ENCODE measurements around the gene STH. TPM values are rescaled to one million over a fixed set of nuclear protein-coding genes. Genes with fewer than 3 reads are reported as not detected.

Gene STH
- total RNA-seq, 1 donor from 2014 or later, result not detected

DNA sequence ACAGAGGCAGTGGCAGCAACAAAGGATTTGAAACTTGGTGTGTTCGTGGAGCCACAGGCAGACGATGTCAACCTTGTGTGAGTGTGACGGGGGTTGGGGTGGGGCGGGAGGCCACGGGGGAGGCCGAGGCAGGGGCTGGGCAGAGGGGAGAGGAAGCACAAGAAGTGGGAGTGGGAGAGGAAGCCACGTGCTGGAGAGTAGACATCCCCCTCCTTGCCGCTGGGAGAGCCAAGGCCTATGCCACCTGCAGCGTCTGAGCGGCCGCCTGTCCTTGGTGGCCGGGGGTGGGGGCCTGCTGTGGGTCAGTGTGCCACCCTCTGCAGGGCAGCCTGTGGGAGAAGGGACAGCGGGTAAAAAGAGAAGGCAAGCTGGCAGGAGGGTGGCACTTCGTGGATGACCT, 25.5 kb downstream of the STH start:
- DNase-seq (ENCODE audit: low read depth), result no peak

GRCh38 chr17:46025060-46025459, 26.0 kb downstream of the STH start:
- DNase-seq (ENCODE audit: low read depth), result no peak

More for the DNA sequence above, 25.5 kb downstream of the STH start:
- no peak overlapping the region for H3K4me3 ChIP-seq (ENCODE audit: low read depth, low read length)
- no peaks in the 10 kb centered on the region for H3K27me3 ChIP-seq (ENCODE audit: control insufficient read depth, insufficient read depth, low read length)
- no peaks in the 10 kb centered on the region for H3K36me3 ChIP-seq (ENCODE audit: control insufficient read depth, insufficient read depth, low read length)
- TF ChIP-seq, protein P1, sequence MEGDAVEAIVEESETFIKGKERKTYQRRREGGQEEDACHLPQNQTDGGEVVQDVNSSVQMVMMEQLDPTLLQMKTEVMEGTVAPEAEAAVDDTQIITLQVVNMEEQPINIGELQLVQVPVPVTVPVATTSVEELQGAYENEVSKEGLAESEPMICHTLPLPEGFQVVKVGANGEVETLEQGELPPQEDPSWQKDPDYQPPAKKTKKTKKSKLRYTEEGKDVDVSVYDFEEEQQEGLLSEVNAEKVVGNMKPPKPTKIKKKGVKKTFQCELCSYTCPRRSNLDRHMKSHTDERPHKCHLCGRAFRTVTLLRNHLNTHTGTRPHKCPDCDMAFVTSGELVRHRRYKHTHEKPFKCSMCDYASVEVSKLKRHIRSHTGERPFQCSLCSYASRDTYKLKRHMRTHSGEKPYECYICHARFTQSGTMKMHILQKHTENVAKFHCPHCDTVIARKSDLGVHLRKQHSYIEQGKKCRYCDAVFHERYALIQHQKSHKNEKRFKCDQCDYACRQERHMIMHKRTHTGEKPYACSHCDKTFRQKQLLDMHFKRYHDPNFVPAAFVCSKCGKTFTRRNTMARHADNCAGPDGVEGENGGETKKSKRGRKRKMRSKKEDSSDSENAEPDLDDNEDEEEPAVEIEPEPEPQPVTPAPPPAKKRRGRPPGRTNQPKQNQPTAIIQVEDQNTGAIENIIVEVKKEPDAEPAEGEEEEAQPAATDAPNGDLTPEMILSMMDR (IDR thresholded peaks at IDR 0.05; ENCODE audit: insufficient read depth, low read length, poor library complexity, severe bottlenecking), result no peak

GRCh38 chr17:46025510-46026165, 26.6 kb downstream of the STH start:
- DNase-seq (ENCODE audit: low read depth), result no peak
- no peak overlapping the region for H3K4me3 ChIP-seq (ENCODE audit: low read depth, low read length)
- TF ChIP-seq, protein P1 (IDR thresholded peaks at IDR 0.05; ENCODE audit: insufficient read depth, low read length, poor library complexity, severe bottlenecking), result no peak

More at GRCh38 chr17:46025060-46025459, 26.0 kb downstream of the STH start:
- TF ChIP-seq, protein P1 (IDR thresholded peaks at IDR 0.05; ENCODE audit: insufficient read depth, low read length, poor library complexity, severe bottlenecking), result no peak
- no peaks in the 10 kb centered on the region for H3K27me3 ChIP-seq (ENCODE audit: control insufficient read depth, insufficient read depth, low read length)
- no peak overlapping the region for H3K4me3 ChIP-seq (ENCODE audit: low read depth, low read length)
- no peaks in the 10 kb centered on the region for H3K36me3 ChIP-seq (ENCODE audit: control insufficient read depth, insufficient read depth, low read length)

DNA sequence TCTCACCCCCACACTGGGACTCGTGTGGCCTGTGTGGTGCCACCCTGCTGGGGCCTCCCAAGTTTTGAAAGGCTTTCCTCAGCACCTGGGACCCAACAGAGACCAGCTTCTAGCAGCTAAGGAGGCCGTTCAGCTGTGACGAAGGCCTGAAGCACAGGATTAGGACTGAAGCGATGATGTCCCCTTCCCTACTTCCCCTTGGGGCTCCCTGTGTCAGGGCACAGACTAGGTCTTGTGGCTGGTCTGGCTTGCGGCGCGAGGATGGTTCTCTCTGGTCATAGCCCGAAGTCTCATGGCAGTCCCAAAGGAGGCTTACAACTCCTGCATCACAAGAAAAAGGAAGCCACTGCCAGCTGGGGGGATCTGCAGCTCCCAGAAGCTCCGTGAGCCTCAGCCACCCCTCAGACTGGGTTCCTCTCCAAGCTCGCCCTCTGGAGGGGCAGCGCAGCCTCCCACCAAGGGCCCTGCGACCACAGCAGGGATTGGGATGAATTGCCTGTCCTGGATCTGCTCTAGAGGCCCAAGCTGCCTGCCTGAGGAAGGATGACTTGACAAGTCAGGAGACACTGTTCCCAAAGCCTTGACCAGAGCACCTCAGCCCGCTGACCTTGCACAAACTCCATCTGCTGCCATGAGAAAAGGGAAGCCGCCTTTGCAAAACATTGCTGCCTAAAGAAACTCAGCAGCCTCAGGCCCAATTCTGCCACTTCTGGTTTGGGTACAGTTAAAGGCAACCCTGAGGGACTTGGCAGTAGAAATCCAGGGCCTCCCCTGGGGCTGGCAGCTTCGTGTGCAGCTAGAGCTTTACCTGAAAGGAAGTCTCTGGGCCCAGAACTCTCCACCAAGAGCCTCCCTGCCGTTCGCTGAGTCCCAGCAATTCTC, 27.4 kb downstream of the STH start:
- TF ChIP-seq, protein P1 (IDR thresholded peaks at IDR 0.05; ENCODE audit: insufficient read depth, low read length, poor library complexity, severe bottlenecking), result no peak
- no peak overlapping the region for H3K4me3 ChIP-seq (ENCODE audit: low read depth, low read length)
- peaks cover 2% of the 10 kb centered on the region for H3K36me3 ChIP-seq (ENCODE audit: control insufficient read depth, insufficient read depth, low read length)
- H3K27me3 ChIP-seq (ENCODE audit: control insufficient read depth, insufficient read depth, low read length), result no peaks in the 10 kb centered on the region
- no peak for DNase-seq (ENCODE audit: low read depth)

More at GRCh38 chr17:46025510-46026165, 26.6 kb downstream of the STH start:
- no peaks in the 10 kb centered on the region for H3K36me3 ChIP-seq (ENCODE audit: control insufficient read depth, insufficient read depth, low read length)
- H3K27me3 ChIP-seq (ENCODE audit: control insufficient read depth, insufficient read depth, low read length), result no peaks in the 10 kb centered on the region

DNA sequence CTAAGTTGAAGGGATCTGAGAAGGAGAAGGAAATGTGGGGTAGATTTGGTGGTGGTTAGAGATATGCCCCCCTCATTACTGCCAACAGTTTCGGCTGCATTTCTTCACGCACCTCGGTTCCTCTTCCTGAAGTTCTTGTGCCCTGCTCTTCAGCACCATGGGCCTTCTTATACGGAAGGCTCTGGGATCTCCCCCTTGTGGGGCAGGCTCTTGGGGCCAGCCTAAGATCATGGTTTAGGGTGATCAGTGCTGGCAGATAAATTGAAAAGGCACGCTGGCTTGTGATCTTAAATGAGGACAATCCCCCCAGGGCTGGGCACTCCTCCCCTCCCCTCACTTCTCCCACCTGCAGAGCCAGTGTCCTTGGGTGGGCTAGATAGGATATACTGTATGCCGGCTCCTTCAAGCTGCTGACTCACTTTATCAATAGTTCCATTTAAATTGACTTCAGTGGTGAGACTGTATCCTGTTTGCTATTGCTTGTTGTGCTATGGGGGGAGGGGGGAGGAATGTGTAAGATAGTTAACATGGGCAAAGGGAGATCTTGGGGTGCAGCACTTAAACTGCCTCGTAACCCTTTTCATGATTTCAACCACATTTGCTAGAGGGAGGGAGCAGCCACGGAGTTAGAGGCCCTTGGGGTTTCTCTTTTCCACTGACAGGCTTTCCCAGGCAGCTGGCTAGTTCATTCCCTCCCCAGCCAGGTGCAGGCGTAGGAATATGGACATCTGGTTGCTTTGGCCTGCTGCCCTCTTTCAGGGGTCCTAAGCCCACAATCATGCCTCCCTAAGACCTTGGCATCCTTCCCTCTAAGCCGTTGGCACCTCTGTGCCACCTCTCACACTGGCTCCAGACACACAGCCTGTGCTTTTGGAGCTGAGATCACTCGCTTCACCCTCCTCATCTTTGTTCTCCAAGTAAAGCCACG, 28.3 kb downstream of the STH start:
- Histone ChIP-seq H3K36me3 (ENCODE audit: control insufficient read depth, insufficient read depth, low read length) (peaks cover 2% of the 10 kb centered on the region), H3K4me3 (ENCODE audit: low read depth, low read length) (no peak overlapping the region), H3K27me3 (ENCODE audit: control insufficient read depth, insufficient read depth, low read length) (no peaks in the 10 kb centered on the region)
- no peak for DNase-seq (ENCODE audit: low read depth)
- TF ChIP-seq, protein P1 (IDR thresholded peaks at IDR 0.05; ENCODE audit: insufficient read depth, low read length, poor library complexity, severe bottlenecking), result no peak

Measured in kidney epithelial cell (primary cell).